Measurements from ENCODE around the gene ABLIM3. TPM values are rescaled to one million over a fixed set of nuclear protein-coding genes. Genes with fewer than 3 reads are reported as not detected.

ABLIM3 gene
- total and polyA plus RNA-seq, 2 of the 8 experiments (the other 6 are each of a cell fraction or from before 2014, with no cell fraction given), result 0.36 to 0.56 TPM

- TF ChIP-seq, protein P1, sequence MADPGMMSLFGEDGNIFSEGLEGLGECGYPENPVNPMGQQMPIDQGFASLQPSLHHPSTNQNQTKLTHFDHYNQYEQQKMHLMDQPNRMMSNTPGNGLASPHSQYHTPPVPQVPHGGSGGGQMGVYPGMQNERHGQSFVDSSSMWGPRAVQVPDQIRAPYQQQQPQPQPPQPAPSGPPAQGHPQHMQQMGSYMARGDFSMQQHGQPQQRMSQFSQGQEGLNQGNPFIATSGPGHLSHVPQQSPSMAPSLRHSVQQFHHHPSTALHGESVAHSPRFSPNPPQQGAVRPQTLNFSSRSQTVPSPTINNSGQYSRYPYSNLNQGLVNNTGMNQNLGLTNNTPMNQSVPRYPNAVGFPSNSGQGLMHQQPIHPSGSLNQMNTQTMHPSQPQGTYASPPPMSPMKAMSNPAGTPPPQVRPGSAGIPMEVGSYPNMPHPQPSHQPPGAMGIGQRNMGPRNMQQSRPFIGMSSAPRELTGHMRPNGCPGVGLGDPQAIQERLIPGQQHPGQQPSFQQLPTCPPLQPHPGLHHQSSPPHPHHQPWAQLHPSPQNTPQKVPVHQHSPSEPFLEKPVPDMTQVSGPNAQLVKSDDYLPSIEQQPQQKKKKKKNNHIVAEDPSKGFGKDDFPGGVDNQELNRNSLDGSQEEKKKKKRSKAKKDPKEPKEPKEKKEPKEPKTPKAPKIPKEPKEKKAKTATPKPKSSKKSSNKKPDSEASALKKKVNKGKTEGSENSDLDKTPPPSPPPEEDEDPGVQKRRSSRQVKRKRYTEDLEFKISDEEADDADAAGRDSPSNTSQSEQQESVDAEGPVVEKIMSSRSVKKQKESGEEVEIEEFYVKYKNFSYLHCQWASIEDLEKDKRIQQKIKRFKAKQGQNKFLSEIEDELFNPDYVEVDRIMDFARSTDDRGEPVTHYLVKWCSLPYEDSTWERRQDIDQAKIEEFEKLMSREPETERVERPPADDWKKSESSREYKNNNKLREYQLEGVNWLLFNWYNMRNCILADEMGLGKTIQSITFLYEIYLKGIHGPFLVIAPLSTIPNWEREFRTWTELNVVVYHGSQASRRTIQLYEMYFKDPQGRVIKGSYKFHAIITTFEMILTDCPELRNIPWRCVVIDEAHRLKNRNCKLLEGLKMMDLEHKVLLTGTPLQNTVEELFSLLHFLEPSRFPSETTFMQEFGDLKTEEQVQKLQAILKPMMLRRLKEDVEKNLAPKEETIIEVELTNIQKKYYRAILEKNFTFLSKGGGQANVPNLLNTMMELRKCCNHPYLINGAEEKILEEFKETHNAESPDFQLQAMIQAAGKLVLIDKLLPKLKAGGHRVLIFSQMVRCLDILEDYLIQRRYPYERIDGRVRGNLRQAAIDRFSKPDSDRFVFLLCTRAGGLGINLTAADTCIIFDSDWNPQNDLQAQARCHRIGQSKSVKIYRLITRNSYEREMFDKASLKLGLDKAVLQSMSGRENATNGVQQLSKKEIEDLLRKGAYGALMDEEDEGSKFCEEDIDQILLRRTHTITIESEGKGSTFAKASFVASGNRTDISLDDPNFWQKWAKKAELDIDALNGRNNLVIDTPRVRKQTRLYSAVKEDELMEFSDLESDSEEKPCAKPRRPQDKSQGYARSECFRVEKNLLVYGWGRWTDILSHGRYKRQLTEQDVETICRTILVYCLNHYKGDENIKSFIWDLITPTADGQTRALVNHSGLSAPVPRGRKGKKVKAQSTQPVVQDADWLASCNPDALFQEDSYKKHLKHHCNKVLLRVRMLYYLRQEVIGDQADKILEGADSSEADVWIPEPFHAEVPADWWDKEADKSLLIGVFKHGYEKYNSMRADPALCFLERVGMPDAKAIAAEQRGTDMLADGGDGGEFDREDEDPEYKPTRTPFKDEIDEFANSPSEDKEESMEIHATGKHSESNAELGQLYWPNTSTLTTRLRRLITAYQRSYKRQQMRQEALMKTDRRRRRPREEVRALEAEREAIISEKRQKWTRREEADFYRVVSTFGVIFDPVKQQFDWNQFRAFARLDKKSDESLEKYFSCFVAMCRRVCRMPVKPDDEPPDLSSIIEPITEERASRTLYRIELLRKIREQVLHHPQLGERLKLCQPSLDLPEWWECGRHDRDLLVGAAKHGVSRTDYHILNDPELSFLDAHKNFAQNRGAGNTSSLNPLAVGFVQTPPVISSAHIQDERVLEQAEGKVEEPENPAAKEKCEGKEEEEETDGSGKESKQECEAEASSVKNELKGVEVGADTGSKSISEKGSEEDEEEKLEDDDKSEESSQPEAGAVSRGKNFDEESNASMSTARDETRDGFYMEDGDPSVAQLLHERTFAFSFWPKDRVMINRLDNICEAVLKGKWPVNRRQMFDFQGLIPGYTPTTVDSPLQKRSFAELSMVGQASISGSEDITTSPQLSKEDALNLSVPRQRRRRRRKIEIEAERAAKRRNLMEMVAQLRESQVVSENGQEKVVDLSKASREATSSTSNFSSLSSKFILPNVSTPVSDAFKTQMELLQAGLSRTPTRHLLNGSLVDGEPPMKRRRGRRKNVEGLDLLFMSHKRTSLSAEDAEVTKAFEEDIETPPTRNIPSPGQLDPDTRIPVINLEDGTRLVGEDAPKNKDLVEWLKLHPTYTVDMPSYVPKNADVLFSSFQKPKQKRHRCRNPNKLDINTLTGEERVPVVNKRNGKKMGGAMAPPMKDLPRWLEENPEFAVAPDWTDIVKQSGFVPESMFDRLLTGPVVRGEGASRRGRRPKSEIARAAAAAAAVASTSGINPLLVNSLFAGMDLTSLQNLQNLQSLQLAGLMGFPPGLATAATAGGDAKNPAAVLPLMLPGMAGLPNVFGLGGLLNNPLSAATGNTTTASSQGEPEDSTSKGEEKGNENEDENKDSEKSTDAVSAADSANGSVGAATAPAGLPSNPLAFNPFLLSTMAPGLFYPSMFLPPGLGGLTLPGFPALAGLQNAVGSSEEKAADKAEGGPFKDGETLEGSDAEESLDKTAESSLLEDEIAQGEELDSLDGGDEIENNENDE (IDR thresholded peaks at IDR 0.05; ENCODE audit: insufficient replicate concordance, low read length), result no peak
- TF ChIP-seq KDM1A (IDR thresholded peaks at IDR 0.05; ENCODE audit: borderline replicate concordance, low read length) (no peak), RFX5 (IDR thresholded peaks at IDR 0.05; ENCODE audit: borderline replicate concordance, low read depth, low read length) (no peak), NANOG (IDR thresholded peaks at IDR 0.05; ENCODE audit: insufficient read depth, low read depth, low read length, poor library complexity, severe bottlenecking) (no peak), SIN3A (conservative IDR thresholded peaks at IDR 0.05 in 1 of 2, IDR thresholded peaks at IDR 0.05 in 1 of 2; ENCODE audit: low read depth in 1 of 2, low read length in 2 of 2) (no peak), EZH2 (IDR thresholded peaks at IDR 0.05; ENCODE audit: low read depth, low read length, severe bottlenecking) (no peak), HDAC2 (IDR thresholded peaks at IDR 0.05; ENCODE audit: borderline replicate concordance in 1 of 2, low read depth in 2 of 2, low read length in 2 of 2) (no peak), TAF7 (optimal IDR thresholded peaks at IDR 0.05; ENCODE audit: borderline replicate concordance, low read depth, low read length) (no peak)
Observed at GRCh38 chr5:149141957-149142851, 911 bp downstream of the ABLIM3 start (continued).
